Sigmoid colon (tissue), 4 donors: ENCODE data around the gene SORCS2.

ENCODE experiments used
- CTCF ChIP-seq, 4 experiments: fragments of 450-650 bp in 3 of 4; fragments of 200-600 bp in 1 of 4; IDR thresholded peaks; one replicate each; pipeline ENCODE4 v1.5.1; 2016 to 2019; ENCODE audit warnings: antibody characterized with exemption in 4 of 4, mild to moderate bottlenecking in 3 of 4, moderate library complexity in 2 of 4
- EP300 ChIP-seq, 4 donors: sonication (generic); formaldehyde crosslinking; IDR thresholded peaks; one replicate each; pipeline ENCODE4 v1.6.1; 2017; ENCODE audit warnings: antibody characterized with exemption in 4 of 4
- POLR2A ChIP-seq, 2 donors: fragments of 450-650 bp; IDR thresholded peaks; one replicate each; pipeline ENCODE4 v1.6.1; 2016; ENCODE audit warnings: antibody characterized with exemption in 2 of 2, mild to moderate bottlenecking in 2 of 2, moderate library complexity in 2 of 2
- POLR2AphosphoS5 ChIP-seq, 4 donors: sonication (generic); formaldehyde crosslinking; IDR thresholded peaks; one replicate each; pipeline ENCODE4 v1.6.1; 2017; ENCODE audit warnings: antibody characterized with exemption in 4 of 4

GRCh38 chr4:7723625-7724024 lies 531.3 kb downstream of the SORCS2 start:
- no peak for TF ChIP-seq EP300 (IDR thresholded peaks at IDR 0.05)
- no peak for TF ChIP-seq CTCF (IDR thresholded peaks at IDR 0.05)
- no peak for TF ChIP-seq POLR2A (IDR thresholded peaks at IDR 0.05)
- no peak for TF ChIP-seq POLR2AphosphoS5 (IDR thresholded peaks at IDR 0.05)
